B cell (primary cell): ENCODE data around the gene PARVG.

ENCODE experiments used
- EZH2 ChIP-seq: IDR thresholded peaks from 2 replicates; pipeline ENCODE4 v1.6.1; 2012; ENCODE audit warnings: borderline replicate concordance, low read depth, mild to moderate bottlenecking, moderate library complexity, low read length; ENCODE audit not compliant: insufficient read depth, poor library complexity, severe bottlenecking
- TF ChIP-seq, protein P1 (sequence below): fragments of 200-600 bp; IDR thresholded peaks from one replicate; pipeline ENCODE4 v1.8.0; 2022; ENCODE audit warnings: antibody characterized with exemption, mild to moderate bottlenecking

DNA sequence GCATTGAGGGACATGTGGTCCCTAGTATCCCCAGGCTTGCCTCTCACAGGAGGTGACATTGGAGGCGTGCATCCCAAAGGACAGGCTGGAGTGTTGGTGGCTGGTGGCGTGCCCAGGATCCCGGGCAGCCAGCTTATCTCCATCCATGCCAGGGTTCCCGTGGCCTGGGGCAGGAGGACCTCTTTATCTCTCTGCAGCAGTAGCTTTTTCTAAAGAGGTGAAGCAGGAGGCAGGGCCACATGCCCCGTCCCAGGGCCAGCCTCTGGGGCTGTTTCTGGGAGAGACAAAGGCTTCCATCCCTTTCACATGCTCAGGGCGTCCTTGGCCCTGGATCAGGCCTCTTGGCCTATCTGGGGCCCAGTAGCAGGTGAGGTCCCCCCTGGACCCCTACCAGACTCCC, 19.7 kb downstream of the PARVG start:
- TF ChIP-seq, protein P1, sequence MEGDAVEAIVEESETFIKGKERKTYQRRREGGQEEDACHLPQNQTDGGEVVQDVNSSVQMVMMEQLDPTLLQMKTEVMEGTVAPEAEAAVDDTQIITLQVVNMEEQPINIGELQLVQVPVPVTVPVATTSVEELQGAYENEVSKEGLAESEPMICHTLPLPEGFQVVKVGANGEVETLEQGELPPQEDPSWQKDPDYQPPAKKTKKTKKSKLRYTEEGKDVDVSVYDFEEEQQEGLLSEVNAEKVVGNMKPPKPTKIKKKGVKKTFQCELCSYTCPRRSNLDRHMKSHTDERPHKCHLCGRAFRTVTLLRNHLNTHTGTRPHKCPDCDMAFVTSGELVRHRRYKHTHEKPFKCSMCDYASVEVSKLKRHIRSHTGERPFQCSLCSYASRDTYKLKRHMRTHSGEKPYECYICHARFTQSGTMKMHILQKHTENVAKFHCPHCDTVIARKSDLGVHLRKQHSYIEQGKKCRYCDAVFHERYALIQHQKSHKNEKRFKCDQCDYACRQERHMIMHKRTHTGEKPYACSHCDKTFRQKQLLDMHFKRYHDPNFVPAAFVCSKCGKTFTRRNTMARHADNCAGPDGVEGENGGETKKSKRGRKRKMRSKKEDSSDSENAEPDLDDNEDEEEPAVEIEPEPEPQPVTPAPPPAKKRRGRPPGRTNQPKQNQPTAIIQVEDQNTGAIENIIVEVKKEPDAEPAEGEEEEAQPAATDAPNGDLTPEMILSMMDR, result no peak
- no peak for TF ChIP-seq EZH2
